Neural cell (in vitro differentiated cells): ENCODE data around the gene VEGFB. TPM values are rescaled to one million over a fixed set of nuclear protein-coding genes. Genes with fewer than 3 reads are reported as not detected.
A peak's percentile ranks its signal among the peaks of the same experiment; 100 is the strongest.

Experiments used
- H2AFZ ChIP-seq: fragments of 200-600, 300-800 bp; sonication (generic), shearing (Covaris generic); 2 replicates; pipeline ENCODE4 v1.6.0; 2014; ENCODE audit warnings: low read depth, mild to moderate bottlenecking, antibody characterized with exemption, low read length, moderate library complexity
- H3F3A ChIP-seq: fragments of 200-600 bp; shearing (Covaris generic); 2 replicates; pipeline ENCODE4 v1.6.1; 2016; ENCODE audit warnings: mild to moderate bottlenecking, moderate library complexity, mixed read lengths, antibody characterized with exemption, low read length; ENCODE audit not compliant: insufficient read depth, poor library complexity, severe bottlenecking
- H3K27ac ChIP-seq: fragments of 200-600, 300-800 bp; sonication (generic), shearing (Covaris generic); 2 replicates; pipeline ENCODE4 v1.5.1; 2014; ENCODE audit warnings: mild to moderate bottlenecking, low read length, moderate library complexity
- H3K27me3 ChIP-seq: fragments of 300-800, 200-600 bp; sonication (generic), shearing (Covaris generic); 2 replicates; pipeline ENCODE4 v1.6.0; 2014; ENCODE audit warnings: mild to moderate bottlenecking, low read depth, low read length, moderate library complexity; ENCODE audit not compliant: insufficient read depth
- H3K36me3 ChIP-seq: fragments of 300-800, 200-600 bp; sonication (generic), shearing (Covaris generic); 2 replicates; pipeline ENCODE4 v1.5.1; 2014; ENCODE audit warnings: mild to moderate bottlenecking, antibody characterized with exemption, low read length, moderate library complexity; ENCODE audit not compliant: insufficient read depth
- H3K4me2 ChIP-seq: fragments of 300-800, 200-600 bp; sonication (generic), shearing (Covaris generic); 2 replicates; pipeline ENCODE4 v1.6.0; 2014; ENCODE audit warnings: mild to moderate bottlenecking, low read length
- H3K4me3 ChIP-seq: fragments of 300-800, 200-600 bp; sonication (generic), shearing (Covaris generic); 2 replicates; pipeline ENCODE4 v1.5.1; 2014; ENCODE audit warnings: mild to moderate bottlenecking, low read length, moderate library complexity
- H3K79me2 ChIP-seq: fragments of 200-600 bp; shearing (Covaris generic); replicated peaks from 2 replicates; pipeline ENCODE4 v1.6.0; 2014; ENCODE audit warnings: mild to moderate bottlenecking, low read length, moderate library complexity; ENCODE audit not compliant: insufficient read depth
- H3K9ac ChIP-seq: fragments of 300-800, 200-600 bp; sonication (generic), shearing (Covaris generic); 2 replicates; pipeline ENCODE4 v1.6.1; 2016; ENCODE audit warnings: mild to moderate bottlenecking, low read length, mixed read lengths
- H3K9me2 ChIP-seq: fragments of 200-600 bp; shearing (Covaris generic); 2 replicates; pipeline ENCODE4 v1.6.1; 2016; ENCODE audit warnings: mild to moderate bottlenecking, low read length, mixed read lengths; ENCODE audit not compliant: insufficient read depth
- H3K9me3 ChIP-seq: fragments of 200-600, 300-800 bp; sonication (generic), shearing (Covaris generic); 2 replicates; pipeline ENCODE4 v1.6.1; 2016; ENCODE audit warnings: mild to moderate bottlenecking, mixed run types, low read length, moderate library complexity, mixed read lengths
- H4K20me1 ChIP-seq: fragments of 200-600 bp; shearing (Covaris generic); 2 replicates; pipeline ENCODE4 v1.6.1; 2016; ENCODE audit warnings: mild to moderate bottlenecking, mixed run types; ENCODE audit not compliant: insufficient read depth
- EZH2 ChIP-seq: fragments of 200-600, 300-800 bp; shearing (Covaris generic), sonication (generic); IDR thresholded peaks from 2 replicates; pipeline ENCODE4 v1.6.1; 2014; ENCODE audit warnings: antibody characterized with exemption, low read length, borderline replicate concordance, mild to moderate bottlenecking; ENCODE audit not compliant: insufficient read depth, poor library complexity, severe bottlenecking
- MXI1 ChIP-seq: fragments of 450-650 bp; conservative IDR thresholded peaks from 2 replicates; pipeline ENCODE4 v1.6.1; 2014; ENCODE audit warnings: antibody characterized with exemption, mild to moderate bottlenecking; ENCODE audit not compliant: poor library complexity, severe bottlenecking
- POLR2AphosphoS5 ChIP-seq: IDR thresholded peaks from 2 replicates; pipeline ENCODE4 v1.6.1; 2012
- RAD21 ChIP-seq: fragments of 450-650 bp; conservative IDR thresholded peaks from 2 replicates; pipeline ENCODE4 v1.6.1; 2014; ENCODE audit warnings: antibody characterized with exemption, mild to moderate bottlenecking, moderate library complexity
- SMC3 ChIP-seq: fragments of 450-650 bp; conservative IDR thresholded peaks from 2 replicates; pipeline ENCODE4 v1.6.1; 2014; ENCODE audit warnings: antibody characterized with exemption, mild to moderate bottlenecking, moderate library complexity; ENCODE audit not compliant: poor library complexity
- TAF1 ChIP-seq: IDR thresholded peaks from 2 replicates; pipeline ENCODE4 v1.6.1; 2012; ENCODE audit warnings: low read depth
- polyA plus RNA-seq: library from polyadenylated mRNA; depleted of rRNA; stranded (reverse); fragments of >200 nt; gene quantifications from 2 replicates; pipeline ENCODE4 v1.2.3, GENCODE V29; 2014
- TF ChIP-seq, protein P1 (sequence below): IDR thresholded peaks from 2 replicates; pipeline ENCODE4 v1.6.1; 2012; ENCODE audit warnings: borderline replicate concordance
- TF ChIP-seq, protein P2 (sequence below): fragments of 450-650 bp; IDR thresholded peaks from 2 replicates; pipeline ENCODE4 v1.5.1; 2014; ENCODE audit warnings: antibody characterized with exemption, mild to moderate bottlenecking, moderate library complexity; ENCODE audit not compliant: poor library complexity, severe bottlenecking

VEGFB gene
- polyA plus RNA-seq, 1 donor from 2014 or later: 4.8 TPM

DNA sequence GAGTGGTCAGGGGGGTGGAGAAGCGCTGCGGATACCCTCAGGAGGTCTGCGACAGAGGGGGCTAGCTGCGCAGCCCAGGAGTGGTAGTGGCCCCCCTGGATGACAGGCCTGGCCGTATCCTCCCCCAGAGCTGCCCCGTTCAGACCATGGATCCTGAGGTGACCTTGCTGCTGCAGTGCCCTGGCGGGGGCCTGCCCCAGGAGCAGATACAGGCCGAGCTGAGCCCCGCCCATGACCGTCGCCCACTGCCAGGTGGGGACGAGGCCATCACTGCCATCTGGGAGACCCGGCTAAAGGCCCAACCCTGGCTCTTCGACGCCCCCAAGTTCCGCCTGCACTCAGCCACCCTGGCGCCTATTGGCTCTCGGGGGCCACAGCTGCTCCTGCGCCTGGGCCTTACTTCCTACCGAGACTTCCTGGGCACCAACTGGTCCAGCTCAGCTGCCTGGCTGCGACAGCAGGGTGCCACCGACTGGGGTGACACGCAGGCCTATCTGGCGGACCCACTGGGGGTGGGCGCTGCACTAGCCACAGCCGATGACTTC, 7.8 kb upstream of the VEGFB start:
- H4K20me1 ChIP-seq: no peaks in the 10 kb centered on the region
- H3K4me2 ChIP-seq: peak overlapping the region; percentile 42
- H3K9me2 ChIP-seq: no peaks in the 10 kb centered on the region
- H3K9me3 ChIP-seq: no peaks in the 10 kb centered on the region
- H3F3A ChIP-seq: no peaks in the 10 kb centered on the region
- H3K9ac ChIP-seq: peak overlapping the region; percentile 83
- no peaks in the 10 kb centered on the region for H3K27me3 ChIP-seq
- H2AFZ ChIP-seq: peak overlapping the region; percentile 83
- TF ChIP-seq POLR2AphosphoS5 (no peak), TAF1 (no peak), EZH2 (no peak)
- H3K79me2 ChIP-seq: peaks cover 6% of the 10 kb centered on the region
- no peaks in the 10 kb centered on the region for H3K36me3 ChIP-seq
- peak overlapping the region; percentile 47 for H3K27ac ChIP-seq
- peak overlapping the region; percentile 84 for H3K4me3 ChIP-seq

DNA sequence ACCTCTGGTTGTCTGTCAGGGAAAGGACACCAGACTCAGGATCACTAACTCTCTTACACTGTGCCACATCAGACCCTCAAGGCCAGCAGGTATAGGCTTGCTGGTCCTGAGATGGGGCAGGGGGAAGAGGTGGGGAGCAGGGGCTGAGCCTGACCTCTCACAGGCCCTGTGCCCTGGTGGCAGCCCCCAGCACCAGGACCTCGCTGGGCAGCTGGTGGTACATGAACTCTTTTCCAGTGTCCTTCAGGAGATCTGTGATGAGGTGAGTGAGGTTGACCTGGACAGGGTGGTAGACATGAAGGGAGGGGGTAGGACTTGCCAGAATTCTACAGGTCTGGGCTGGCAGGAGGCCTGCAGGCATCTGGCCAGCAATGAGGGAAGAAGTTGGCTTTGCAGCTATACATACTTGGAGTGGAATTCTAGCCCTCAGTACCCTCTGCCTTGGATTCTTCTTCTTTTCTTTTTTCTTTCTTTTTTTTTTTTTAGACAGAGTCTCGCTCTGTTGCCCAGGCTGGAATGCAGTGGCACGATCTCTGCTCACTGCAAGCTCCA, 6.9 kb upstream of the VEGFB start:
- Histone ChIP-seq H3K9ac (no peak overlapping the region), H3K27me3 (no peaks in the 10 kb centered on the region), H3K9me3 (no peaks in the 10 kb centered on the region), H4K20me1 (no peaks in the 10 kb centered on the region), H3F3A (no peaks in the 10 kb centered on the region), H3K36me3 (no peaks in the 10 kb centered on the region), H3K9me2 (no peaks in the 10 kb centered on the region), H3K4me3 (peak overlapping the region; percentile 84), H3K27ac (no peak overlapping the region), H3K4me2 (no peak overlapping the region), H3K79me2 (peaks cover 6% of the 10 kb centered on the region), H2AFZ (no peak overlapping the region)
- TF ChIP-seq EZH2 (no peak), RAD21 (no peak), MXI1 (no peak), SMC3 (no peak), POLR2AphosphoS5 (no peak), TAF1 (no peak)
- TF ChIP-seq, protein P1, sequence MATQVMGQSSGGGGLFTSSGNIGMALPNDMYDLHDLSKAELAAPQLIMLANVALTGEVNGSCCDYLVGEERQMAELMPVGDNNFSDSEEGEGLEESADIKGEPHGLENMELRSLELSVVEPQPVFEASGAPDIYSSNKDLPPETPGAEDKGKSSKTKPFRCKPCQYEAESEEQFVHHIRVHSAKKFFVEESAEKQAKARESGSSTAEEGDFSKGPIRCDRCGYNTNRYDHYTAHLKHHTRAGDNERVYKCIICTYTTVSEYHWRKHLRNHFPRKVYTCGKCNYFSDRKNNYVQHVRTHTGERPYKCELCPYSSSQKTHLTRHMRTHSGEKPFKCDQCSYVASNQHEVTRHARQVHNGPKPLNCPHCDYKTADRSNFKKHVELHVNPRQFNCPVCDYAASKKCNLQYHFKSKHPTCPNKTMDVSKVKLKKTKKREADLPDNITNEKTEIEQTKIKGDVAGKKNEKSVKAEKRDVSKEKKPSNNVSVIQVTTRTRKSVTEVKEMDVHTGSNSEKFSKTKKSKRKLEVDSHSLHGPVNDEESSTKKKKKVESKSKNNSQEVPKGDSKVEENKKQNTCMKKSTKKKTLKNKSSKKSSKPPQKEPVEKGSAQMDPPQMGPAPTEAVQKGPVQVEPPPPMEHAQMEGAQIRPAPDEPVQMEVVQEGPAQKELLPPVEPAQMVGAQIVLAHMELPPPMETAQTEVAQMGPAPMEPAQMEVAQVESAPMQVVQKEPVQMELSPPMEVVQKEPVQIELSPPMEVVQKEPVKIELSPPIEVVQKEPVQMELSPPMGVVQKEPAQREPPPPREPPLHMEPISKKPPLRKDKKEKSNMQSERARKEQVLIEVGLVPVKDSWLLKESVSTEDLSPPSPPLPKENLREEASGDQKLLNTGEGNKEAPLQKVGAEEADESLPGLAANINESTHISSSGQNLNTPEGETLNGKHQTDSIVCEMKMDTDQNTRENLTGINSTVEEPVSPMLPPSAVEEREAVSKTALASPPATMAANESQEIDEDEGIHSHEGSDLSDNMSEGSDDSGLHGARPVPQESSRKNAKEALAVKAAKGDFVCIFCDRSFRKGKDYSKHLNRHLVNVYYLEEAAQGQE: no peak
- TF ChIP-seq, protein P2, sequence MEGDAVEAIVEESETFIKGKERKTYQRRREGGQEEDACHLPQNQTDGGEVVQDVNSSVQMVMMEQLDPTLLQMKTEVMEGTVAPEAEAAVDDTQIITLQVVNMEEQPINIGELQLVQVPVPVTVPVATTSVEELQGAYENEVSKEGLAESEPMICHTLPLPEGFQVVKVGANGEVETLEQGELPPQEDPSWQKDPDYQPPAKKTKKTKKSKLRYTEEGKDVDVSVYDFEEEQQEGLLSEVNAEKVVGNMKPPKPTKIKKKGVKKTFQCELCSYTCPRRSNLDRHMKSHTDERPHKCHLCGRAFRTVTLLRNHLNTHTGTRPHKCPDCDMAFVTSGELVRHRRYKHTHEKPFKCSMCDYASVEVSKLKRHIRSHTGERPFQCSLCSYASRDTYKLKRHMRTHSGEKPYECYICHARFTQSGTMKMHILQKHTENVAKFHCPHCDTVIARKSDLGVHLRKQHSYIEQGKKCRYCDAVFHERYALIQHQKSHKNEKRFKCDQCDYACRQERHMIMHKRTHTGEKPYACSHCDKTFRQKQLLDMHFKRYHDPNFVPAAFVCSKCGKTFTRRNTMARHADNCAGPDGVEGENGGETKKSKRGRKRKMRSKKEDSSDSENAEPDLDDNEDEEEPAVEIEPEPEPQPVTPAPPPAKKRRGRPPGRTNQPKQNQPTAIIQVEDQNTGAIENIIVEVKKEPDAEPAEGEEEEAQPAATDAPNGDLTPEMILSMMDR: no peak
